GM23248 (cell line): ENCODE measurements around the gene DUOXA1.

Source experiments
- EZH2 ChIP-seq: fragments of 200-600 bp; sonication (generic); IDR thresholded peaks from 2 replicates; pipeline ENCODE4 v1.6.1; 2018; ENCODE audit warnings: antibody characterized with exemption, mild to moderate bottlenecking; ENCODE audit not compliant: insufficient read depth, poor library complexity, severe bottlenecking
- EZH2phosphoT487 ChIP-seq: fragments of 200-600 bp; sonication (generic); IDR thresholded peaks from 2 replicates; pipeline ENCODE4 v1.6.1; 2018; ENCODE audit warnings: antibody characterized with exemption, moderate library complexity, mild to moderate bottlenecking, low read depth; ENCODE audit not compliant: insufficient read depth

DNA sequence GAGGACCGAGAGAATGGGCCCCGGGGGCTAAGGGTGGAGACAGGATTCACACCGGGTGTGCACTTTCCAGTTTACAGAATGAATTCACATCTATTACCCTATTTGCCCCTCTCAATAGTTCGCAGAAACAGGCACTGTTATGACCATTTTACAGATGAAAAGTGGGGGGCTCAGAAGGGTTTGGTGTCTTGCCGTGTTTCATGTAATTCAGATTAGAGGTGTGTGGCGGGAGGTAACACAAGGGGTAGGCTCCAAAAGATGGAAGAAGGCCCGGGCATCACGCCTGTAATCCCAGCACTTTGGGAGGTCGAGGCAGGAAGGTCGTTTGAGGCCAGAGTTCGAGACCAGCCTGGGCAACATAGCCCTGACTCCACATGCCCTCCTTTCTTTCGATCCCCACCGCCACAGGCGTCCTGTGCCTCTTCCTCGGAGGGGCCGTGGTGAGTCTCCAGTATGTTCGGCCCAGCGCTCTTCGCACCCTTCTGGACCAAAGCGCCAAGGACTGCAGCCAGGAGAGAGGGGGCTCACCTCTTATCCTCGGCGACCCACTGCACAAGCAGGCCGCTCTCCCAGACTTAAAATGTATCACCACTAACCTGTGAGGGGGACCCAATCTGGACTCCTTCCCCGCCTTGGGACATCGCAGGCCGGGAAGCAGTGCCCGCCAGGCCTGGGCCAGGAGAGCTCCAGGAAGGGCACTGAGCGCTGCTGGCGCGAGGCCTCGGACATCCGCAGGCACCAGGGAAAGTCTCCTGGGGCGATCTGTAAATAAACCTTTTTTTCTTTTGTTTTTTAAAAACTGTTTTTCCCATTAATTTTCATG lies 12.2 kb downstream of the DUOXA1 start:
- TF ChIP-seq EZH2phosphoT487 (no peak), EZH2 (no peak)
